ENCODE results near the gene TCEA3.

Gene TCEA3

GRCh38 chr1:23420778-23421177, 3.8 kb downstream of the TCEA3 start:
- no peak for DNase-seq

DNA sequence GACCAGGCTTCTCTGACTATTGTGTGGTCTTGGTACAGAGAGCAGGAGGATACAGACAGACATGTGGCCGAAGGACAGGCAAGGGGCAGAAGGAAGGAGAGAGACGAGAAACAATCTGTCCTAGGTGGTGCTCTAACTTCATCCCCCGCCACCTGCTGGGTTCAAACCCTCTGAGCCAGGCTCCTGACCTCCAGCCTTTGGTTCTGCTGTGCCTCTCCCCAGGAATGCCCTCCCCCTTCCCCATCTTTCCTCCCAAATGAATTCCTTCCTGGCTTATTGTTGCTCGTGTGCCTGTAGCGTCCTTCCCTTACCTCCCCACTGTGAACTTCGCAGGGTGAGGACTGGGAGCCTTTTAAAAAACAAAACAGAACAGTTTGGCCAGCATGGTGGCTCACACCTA, 5.4 kb downstream of the TCEA3 start:
- no peak for DNase-seq

DNA sequence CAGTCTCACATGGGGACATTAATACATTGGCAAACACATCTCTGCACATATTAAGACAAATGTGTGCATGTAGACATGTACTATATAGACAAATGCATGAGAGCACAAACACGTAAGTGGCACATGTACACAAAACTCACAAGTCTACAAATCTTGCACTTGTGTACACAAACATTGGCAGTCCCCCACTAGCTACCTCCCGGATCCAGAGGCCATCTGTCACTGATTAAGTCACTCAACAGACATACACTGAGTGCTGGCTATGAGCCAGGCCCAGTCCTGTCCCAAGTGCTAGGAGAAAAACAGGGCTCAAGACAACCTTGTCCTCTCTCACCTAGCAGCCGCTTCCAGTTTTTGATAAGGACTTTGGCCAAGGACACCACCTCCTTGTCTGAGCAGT, 7.0 kb downstream of the TCEA3 start:
- DNase-seq = peak in 1 of 3 experiments; percentile 24

GRCh38 chr1:23416964-23417363, 7.6 kb downstream of the TCEA3 start:
- DNase-seq = no peak

DNA sequence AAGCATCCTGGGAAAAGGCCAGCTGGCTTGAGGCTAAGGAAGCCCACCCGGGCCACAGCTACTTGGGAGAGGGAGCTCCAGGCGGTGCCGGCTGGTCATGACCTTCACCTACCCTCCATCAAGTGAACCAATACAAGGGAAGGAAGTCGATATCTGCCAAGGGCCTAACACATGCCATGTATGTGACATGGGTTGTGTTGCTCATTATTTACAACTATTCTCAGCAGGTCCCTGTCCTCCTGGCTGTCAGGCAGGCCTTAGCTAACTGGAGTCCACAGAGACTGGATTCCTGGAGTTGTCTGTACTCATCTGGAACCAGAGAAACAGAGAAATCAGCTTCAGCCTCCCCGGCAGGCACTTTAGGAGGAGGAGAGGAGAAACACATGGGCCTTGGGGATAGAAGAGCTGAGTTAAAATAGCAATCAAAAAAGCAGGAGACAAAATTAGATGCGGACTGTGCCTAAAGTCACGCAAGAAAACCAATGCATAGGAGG, 15.7 kb downstream of the TCEA3 start:
- DNase-seq = no peak

- DNase-seq = no peak
Measured at GRCh38 chr1:23407016-23407630, 17.4 kb downstream of the TCEA3 start.

DNA sequence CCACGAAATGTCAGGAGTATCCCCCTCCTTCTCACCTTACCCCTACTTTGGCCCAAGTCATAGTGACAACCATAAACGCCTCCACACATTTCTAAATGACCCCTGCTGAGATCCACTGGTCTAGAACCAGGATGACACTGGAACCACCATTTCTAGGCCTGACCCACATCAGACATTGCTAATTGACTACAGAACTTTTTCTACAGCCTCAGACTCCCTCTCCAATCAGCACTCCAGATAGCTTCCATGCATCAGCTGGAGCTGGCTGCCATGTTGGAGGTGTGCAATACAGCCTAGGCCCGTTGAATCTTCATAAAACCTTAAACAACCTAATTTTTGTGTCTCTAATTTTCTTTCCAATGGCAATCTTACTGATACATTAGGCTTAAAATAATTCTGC, 18.6 kb downstream of the TCEA3 start:
- DNase-seq = no peak

DNA sequence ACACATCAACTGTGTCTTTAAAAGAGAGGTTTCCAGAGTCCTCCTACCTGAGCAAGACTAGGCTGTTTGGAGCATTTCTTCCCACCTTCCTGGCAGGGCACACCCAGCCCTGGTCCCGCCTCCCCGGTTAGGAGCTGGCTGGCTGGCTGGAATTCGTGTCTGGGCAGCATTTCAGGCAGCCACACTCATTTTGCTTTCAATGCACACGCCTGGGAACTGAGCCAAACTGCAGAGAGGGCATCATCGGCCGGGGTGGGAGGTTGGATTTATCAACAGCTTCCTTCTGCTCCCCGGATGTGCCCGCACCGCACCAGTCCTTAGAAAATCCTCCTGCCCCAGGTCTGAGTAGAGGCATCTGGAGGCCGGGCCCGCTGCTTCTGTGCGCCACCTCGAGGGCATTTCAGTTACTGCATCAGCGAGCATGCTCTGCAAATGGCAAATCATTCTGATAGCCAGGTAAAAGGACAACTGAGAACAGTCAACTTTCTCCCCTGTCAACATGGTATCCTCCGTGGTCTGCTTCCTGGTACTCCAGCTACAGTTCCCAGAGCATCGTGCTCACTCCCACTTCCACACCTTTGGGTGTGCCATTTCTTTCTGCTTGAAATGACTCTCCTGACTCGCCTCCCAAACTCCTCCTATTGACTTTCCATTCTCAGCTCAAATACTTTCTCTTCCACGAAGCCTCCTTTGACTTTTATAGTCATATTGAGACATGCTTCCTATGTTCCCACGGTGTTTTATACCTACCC, 20.6 kb downstream of the TCEA3 start:
- DNase-seq = peak; percentile 78 to 92 (median 89)

DNA sequence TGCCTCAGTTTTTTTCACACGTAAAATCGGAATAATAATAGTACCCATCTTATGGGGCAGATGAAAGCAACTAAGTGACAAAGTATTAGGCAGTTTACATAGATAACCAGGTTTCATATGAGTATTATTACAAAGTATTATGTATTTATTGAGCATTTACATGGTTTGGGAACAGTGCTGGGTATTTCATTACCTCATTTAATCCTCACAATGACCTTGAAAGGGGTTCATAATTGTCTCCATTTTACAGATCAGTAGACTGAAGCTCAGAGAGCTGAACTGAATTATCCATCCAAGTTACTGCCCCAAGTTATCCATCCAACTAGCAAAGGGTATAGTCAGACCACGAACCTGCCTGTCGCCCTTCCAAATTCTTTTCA, 21.2 kb downstream of the TCEA3 start:
- DNase-seq = no peak

DNA sequence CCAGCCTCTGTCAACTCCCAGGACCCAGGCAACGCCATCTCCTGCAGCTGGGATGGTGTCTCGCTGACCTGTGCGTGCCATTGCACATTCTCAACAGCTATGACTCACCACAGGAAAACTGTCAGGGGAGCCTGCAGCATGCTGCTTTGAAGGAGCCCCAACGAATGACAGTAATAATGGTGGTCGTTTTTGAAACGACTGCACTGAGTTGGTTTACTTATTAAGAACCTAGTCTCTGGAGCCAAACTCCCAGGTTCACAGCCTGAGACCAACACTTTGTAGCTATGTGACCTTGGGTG, 21.6 kb downstream of the TCEA3 start:
- no peak for DNase-seq

GRCh38 chr1:23402286-23403037, 22.1 kb downstream of the TCEA3 start:
- DNase-seq = no peak

DNA sequence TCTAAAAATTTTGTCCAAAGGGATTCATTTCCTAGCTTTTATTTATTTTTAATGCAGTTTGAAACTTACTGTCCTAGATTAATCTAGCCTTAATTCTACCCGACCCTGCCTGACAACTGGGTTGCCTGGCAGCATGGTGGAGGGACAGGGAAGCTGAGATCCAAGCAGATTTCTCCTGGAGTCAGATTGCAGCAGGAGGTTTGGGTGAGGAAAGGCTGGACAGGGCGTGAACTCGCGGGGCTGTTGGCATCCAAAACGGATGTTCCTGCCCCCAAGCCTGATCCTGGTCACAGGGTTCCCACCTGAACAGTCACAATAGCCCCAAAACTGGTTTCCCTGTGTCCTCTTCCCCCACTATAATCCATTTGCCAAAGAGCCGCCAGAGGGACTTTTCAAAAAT, 23.2 kb downstream of the TCEA3 start:
- DNase-seq = no peak

DNA sequence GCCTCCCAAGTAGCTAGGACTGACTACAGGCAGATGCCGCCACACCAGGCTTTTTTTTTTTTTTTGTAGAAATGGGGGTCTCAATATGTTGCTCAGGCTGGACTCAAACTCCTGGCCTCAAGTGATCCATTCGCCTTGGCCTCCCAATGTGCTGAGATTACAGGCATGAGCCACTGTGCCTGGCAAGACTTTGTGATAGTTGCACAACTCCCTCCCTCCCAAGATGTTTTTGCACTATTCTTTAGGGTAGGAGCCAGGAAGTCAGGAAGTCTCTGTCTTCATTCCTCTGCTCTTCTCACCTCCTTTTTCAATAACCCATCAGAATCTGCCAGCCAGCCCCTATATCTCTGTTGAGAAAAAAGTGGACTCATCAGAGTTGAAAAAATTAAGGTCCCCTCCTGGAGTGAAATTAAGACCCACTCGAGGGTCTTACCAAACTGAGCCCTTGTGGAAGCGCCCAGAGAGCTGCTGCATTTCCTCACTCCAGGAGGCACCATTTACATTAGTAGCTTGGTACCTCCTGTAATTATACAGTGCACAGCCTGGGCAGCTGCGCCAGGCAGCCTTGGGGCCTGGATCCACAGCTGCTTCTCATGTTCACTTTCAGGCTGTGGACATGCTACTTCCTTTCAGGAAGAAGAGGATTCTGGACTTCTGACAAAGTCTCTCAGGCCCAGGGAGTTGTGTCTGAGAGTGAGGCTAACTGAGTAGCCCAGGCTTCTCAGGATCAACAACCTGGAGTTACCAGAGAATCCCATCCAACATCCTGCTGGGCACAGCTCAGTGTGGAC, 24.0 kb downstream of the TCEA3 start:
- DNase-seq = no peak

GRCh38 chr1:23399229-23399628, 25.3 kb downstream of the TCEA3 start:
- no peak for DNase-seq

DNA sequence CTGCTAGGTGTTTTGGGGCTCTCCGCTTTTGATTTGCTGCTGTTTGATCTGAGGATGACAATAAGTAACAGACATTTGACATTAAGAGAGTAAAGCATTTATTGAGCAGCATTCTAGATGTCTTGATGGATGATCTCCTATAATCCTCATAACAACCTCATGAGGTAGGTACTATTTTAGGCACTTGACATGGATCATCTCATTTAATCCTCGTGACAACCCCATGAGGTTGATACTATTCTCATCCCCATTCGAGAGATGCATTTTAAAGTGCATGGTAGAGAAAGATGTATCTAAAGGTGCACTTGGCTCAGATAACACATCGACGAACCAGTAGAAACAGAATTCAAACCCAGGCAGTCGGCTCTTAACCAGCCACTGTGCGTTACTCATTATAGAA, 26.6 kb downstream of the TCEA3 start:
- DNase-seq = no peak

- DNase-seq = no peak
Measured at GRCh38 chr1:23396380-23396779, 28.2 kb downstream of the TCEA3 start.

GRCh38 chr1:23395849-23396248, 28.7 kb downstream of the TCEA3 start:
- no peak for DNase-seq

DNA sequence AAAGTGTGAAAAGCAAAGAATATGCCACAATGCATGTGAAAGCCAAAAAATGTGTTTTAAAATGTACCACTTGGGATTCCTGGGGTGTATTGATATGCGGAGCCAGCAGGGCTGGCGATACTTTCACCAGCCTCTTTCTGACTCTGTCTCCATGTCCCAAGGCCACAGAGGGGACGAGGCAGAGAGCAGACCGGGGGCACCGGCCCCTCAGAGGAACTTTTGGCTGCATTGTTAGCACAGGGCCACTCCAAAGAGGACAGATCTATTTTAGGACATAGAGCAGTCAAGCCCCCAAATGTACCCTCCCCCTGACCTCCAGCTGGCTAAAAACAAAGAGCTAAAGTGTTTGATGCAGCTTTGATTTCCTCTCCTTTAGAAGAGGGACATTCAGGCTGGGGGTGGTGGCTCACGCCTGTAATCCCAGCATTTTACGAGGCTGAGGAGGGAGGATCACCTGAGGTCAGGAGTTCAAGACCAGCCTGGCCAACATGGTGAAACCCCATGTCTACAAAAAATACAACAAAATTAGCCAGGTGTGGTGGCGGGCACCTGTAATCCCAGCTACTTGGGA, 29.3 kb downstream of the TCEA3 start:
- no peak for DNase-seq

DNA sequence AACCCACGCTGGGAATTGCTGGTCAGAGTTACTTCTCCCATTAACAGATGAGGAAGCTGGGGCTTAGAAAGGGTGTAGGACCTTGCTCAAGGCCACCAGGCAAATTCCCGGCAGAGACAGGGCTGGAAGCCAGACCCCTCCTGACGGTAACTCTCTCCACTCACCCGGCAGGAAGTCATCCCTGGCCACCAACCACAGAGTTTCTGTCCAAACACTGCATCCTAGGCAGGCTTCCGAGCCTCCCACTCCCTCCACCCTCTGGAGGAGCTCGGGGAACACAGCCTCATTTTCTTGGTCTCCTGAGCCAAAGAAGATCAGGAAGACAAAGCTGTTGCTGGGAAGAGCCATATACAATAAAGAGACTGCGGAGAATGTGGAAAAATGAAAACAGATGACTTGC, 29.9 kb downstream of the TCEA3 start:
- DNase-seq = no peak

DNA sequence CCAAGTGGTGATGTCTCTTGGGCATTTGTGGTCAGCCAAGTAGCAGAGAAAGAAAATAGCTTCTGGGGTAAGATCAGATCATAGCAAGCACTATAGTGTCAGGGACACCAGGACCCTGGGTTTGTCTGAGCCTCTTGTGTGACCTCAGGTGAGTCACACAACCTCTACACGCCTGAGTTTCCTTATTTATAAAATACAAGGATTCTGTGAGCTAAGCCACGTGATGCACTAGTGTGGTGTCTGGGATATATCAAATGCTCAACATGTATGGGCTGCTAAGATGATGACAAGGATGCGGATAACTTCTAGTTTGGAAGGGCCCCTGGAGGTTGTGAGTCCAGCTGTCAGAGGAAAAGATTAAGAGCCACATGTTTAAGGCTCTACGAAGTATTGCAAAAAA, 30.4 kb downstream of the TCEA3 start:
- no peak for DNase-seq

- no peak for DNase-seq
Measured at GRCh38 chr1:23393706-23394105, 30.8 kb downstream of the TCEA3 start.

GRCh38 chr1:23392125-23392855, 32.3 kb downstream of the TCEA3 start:
- DNase-seq = no peak
